ENCODE measurements around the gene HNRNPL.

GRCh38 chr19:38841180-38841766 lies 8.5 kb downstream of the HNRNPL start:
- TF ChIP-seq EZH2 (IDR thresholded peaks at IDR 0.05; ENCODE audit: borderline replicate concordance, control insufficient read depth, low read depth, low read length) (no peak), REST (IDR thresholded peaks at IDR 0.05; ENCODE audit: low read depth, low read length) (no peak)
